SU-DHL-6 (cell line): ENCODE results near the gene CELA1.

Experiments
- EZH2phosphoT487 ChIP-seq: fragments of 200-600 bp; sonication (generic), shearing (Covaris generic); conservative IDR thresholded peaks from 2 replicates; pipeline ENCODE4 v1.6.1; 2018; ENCODE audit warnings: mild to moderate bottlenecking, antibody characterized with exemption, low read length, moderate library complexity, mixed read lengths
- TF ChIP-seq, protein P1 (sequence below): fragments of 200-600 bp; sonication (generic); IDR thresholded peaks from one replicate; pipeline ENCODE4 v1.5.1; 2017; ENCODE audit warnings: antibody characterized with exemption, mild to moderate bottlenecking, low read length, moderate library complexity; ENCODE audit not compliant: insufficient read depth, poor library complexity, severe bottlenecking

GRCh38 chr12:51388846-51389245 is 42.4 kb upstream of the CELA1 start:
- no peak for TF ChIP-seq EZH2phosphoT487
- TF ChIP-seq, protein P1, sequence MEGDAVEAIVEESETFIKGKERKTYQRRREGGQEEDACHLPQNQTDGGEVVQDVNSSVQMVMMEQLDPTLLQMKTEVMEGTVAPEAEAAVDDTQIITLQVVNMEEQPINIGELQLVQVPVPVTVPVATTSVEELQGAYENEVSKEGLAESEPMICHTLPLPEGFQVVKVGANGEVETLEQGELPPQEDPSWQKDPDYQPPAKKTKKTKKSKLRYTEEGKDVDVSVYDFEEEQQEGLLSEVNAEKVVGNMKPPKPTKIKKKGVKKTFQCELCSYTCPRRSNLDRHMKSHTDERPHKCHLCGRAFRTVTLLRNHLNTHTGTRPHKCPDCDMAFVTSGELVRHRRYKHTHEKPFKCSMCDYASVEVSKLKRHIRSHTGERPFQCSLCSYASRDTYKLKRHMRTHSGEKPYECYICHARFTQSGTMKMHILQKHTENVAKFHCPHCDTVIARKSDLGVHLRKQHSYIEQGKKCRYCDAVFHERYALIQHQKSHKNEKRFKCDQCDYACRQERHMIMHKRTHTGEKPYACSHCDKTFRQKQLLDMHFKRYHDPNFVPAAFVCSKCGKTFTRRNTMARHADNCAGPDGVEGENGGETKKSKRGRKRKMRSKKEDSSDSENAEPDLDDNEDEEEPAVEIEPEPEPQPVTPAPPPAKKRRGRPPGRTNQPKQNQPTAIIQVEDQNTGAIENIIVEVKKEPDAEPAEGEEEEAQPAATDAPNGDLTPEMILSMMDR = no peak
